ENCODE measurements around the gene PGP. TPM values are rescaled to one million over a fixed set of nuclear protein-coding genes. Genes with fewer than 3 reads are reported as not detected.

The PGP gene
- total and polyA plus RNA-seq, 10 of the 15 experiments (the other 5 are each of a cell fraction or from before 2014, with no cell fraction given): 0.42 to 28.0 (median 12.1) TPM

DNA sequence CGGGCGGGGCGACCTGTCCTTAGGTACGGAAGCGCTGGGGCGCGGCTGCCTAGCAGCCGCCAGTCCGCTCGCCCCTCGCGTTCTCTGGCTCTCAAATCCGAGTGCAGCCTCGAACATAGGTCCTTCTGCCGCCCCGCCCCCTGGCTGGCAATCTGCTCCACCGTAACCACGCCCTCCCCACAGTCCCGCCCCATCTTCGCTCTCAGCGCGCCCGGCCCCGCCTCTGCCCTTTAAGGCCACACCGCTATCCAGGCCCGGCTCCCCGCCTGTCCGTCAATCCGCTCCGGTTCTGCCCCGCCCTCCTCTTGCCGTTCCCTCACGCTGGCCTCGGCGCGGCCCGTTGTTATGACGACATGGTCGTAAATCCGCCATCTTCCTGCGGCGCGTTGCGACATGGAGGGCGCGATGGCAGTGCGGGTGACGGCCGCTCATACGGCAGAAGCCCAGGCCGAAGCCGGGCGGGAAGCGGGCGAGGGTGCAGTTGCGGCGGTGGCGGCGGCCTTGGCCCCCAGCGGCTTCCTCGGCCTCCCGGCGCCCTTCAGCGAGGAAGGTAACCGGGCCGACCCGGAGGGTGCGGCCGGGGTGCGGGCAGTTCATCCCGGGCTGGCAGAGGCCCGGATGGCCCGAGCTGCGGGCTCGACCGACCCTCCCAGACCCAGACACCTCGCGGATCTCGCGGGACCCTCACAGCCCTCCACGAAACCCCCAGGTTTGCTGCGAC lies 8.7 kb upstream of the PGP start, which contains the start of gene E4F1 (continued):
- TF ChIP-seq, protein P1, sequence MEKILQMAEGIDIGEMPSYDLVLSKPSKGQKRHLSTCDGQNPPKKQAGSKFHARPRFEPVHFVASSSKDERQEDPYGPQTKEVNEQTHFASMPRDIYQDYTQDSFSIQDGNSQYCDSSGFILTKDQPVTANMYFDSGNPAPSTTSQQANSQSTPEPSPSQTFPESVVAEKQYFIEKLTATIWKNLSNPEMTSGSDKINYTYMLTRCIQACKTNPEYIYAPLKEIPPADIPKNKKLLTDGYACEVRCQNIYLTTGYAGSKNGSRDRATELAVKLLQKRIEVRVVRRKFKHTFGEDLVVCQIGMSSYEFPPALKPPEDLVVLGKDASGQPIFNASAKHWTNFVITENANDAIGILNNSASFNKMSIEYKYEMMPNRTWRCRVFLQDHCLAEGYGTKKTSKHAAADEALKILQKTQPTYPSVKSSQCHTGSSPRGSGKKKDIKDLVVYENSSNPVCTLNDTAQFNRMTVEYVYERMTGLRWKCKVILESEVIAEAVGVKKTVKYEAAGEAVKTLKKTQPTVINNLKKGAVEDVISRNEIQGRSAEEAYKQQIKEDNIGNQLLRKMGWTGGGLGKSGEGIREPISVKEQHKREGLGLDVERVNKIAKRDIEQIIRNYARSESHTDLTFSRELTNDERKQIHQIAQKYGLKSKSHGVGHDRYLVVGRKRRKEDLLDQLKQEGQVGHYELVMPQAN (conservative IDR thresholded peaks at IDR 0.05): peak; percentile 90
- TF ChIP-seq BHLHE40 (IDR thresholded peaks at IDR 0.05; ENCODE audit: borderline replicate concordance in 1 of 2, low read depth in 2 of 2, low read length in 1 of 2) (peak in 1 of 2 experiments; percentile 31; a peak in 1 of 4 replicates), SMAD5 (IDR thresholded peaks at IDR 0.05; ENCODE audit: low read depth) (peak; percentile 50; the same call in 1 of the 2 replicates), ASH2L (IDR thresholded peaks at IDR 0.05; ENCODE audit: borderline replicate concordance, low read depth) (no peak), NR2F1 (conservative IDR thresholded peaks at IDR 0.05) (peak; percentile 42; the same call in 1 of the 2 replicates), POU2F2 (IDR thresholded peaks at IDR 0.05; ENCODE audit: borderline replicate concordance, low read depth, low read length) (peak; percentile 86; the same call in 2 of the 3 replicates), CEBPB (IDR thresholded peaks at IDR 0.05; ENCODE audit: borderline replicate concordance in 1 of 2, low read depth in 2 of 2, low read length in 2 of 2) (peak in 1 of 2 experiments; percentile 56; a peak in 1 of 4 replicates), MXI1 (IDR thresholded peaks at IDR 0.05; ENCODE audit: low read depth, low read length) (peak; percentile 98), SREBF1 (IDR thresholded peaks at IDR 0.05; ENCODE audit: low read length) (no peak), TAF1 (IDR thresholded peaks at IDR 0.05; ENCODE audit: borderline replicate concordance, low read depth, low read length) (peak; percentile 95), POLR2AphosphoS5 (IDR thresholded peaks at IDR 0.05; ENCODE audit: low read length) (peak; percentile 96), SIN3A (IDR thresholded peaks at IDR 0.05; ENCODE audit: low read depth, low read length) (peak; percentile 70; the same call in 1 of the 2 replicates)
- TF ChIP-seq, protein P2, sequence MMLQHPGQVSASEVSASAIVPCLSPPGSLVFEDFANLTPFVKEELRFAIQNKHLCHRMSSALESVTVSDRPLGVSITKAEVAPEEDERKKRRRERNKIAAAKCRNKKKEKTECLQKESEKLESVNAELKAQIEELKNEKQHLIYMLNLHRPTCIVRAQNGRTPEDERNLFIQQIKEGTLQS (IDR thresholded peaks at IDR 0.05; ENCODE audit: borderline replicate concordance, extremely low read depth, low read depth, low read length): peak; percentile 91
- TF ChIP-seq, protein P3, sequence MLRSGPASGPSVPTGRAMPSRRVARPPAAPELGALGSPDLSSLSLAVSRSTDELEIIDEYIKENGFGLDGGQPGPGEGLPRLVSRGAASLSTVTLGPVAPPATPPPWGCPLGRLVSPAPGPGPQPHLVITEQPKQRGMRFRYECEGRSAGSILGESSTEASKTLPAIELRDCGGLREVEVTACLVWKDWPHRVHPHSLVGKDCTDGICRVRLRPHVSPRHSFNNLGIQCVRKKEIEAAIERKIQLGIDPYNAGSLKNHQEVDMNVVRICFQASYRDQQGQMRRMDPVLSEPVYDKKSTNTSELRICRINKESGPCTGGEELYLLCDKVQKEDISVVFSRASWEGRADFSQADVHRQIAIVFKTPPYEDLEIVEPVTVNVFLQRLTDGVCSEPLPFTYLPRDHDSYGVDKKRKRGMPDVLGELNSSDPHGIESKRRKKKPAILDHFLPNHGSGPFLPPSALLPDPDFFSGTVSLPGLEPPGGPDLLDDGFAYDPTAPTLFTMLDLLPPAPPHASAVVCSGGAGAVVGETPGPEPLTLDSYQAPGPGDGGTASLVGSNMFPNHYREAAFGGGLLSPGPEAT (IDR thresholded peaks at IDR 0.05; ENCODE audit: low read depth): peak; percentile 61; the same call in 1 of the 2 replicates
- TF ChIP-seq, protein P4, sequence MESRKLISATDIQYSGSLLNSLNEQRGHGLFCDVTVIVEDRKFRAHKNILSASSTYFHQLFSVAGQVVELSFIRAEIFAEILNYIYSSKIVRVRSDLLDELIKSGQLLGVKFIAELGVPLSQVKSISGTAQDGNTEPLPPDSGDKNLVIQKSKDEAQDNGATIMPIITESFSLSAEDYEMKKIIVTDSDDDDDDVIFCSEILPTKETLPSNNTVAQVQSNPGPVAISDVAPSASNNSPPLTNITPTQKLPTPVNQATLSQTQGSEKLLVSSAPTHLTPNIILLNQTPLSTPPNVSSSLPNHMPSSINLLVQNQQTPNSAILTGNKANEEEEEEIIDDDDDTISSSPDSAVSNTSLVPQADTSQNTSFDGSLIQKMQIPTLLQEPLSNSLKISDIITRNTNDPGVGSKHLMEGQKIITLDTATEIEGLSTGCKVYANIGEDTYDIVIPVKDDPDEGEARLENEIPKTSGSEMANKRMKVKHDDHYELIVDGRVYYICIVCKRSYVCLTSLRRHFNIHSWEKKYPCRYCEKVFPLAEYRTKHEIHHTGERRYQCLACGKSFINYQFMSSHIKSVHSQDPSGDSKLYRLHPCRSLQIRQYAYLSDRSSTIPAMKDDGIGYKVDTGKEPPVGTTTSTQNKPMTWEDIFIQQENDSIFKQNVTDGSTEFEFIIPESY (IDR thresholded peaks at IDR 0.05): no peak
- TF ChIP-seq, protein P5, sequence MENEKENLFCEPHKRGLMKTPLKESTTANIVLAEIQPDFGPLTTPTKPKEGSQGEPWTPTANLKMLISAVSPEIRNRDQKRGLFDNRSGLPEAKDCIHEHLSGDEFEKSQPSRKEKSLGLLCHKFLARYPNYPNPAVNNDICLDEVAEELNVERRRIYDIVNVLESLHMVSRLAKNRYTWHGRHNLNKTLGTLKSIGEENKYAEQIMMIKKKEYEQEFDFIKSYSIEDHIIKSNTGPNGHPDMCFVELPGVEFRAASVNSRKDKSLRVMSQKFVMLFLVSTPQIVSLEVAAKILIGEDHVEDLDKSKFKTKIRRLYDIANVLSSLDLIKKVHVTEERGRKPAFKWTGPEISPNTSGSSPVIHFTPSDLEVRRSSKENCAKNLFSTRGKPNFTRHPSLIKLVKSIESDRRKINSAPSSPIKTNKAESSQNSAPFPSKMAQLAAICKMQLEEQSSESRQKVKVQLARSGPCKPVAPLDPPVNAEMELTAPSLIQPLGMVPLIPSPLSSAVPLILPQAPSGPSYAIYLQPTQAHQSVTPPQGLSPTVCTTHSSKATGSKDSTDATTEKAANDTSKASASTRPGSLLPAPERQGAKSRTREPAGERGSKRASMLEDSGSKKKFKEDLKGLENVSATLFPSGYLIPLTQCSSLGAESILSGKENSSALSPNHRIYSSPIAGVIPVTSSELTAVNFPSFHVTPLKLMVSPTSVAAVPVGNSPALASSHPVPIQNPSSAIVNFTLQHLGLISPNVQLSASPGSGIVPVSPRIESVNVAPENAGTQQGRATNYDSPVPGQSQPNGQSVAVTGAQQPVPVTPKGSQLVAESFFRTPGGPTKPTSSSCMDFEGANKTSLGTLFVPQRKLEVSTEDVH (IDR thresholded peaks at IDR 0.05; ENCODE audit: low read depth, partially characterized antibody): no peak
